KMS-11 (cell line): ENCODE results near the gene CRIM1.

Experiments
- H2AFZ ChIP-seq: fragments of 200-600 bp; sonication (generic); 2 replicates; pipeline ENCODE4 v1.6.1; 2016; ENCODE audit warnings: antibody characterized with exemption, mixed run types, low read depth
- H3K27ac ChIP-seq: fragments of 200-600 bp; sonication (generic); 2 replicates; pipeline ENCODE4 v1.6.1; 2016; ENCODE audit warnings: mild to moderate bottlenecking, mixed run types
- H3K27me3 ChIP-seq: fragments of 200-600 bp; sonication (generic); 2 replicates; pipeline ENCODE4 v1.6.1; 2017; ENCODE audit warnings: mild to moderate bottlenecking, low read depth, mixed run types, moderate library complexity; ENCODE audit not compliant: insufficient read depth
- H3K36me3 ChIP-seq: fragments of 200-600 bp; sonication (generic); 2 replicates; pipeline ENCODE4 v1.6.1; 2017; ENCODE audit warnings: mild to moderate bottlenecking, mixed run types; ENCODE audit not compliant: insufficient read depth
- H3K4me1 ChIP-seq: fragments of 200-600 bp; sonication (generic); 2 replicates; pipeline ENCODE4 v1.6.1; 2016; ENCODE audit warnings: mild to moderate bottlenecking, low read depth, mixed run types; ENCODE audit not compliant: poor library complexity, severe bottlenecking
- H3K4me2 ChIP-seq: fragments of 200-600 bp; sonication (generic); 2 replicates; pipeline ENCODE4 v1.7.0; 2016; ENCODE audit warnings: mild to moderate bottlenecking, mixed run types
- H3K4me3 ChIP-seq: fragments of 200-600 bp; sonication (generic); IDR thresholded peaks from 2 replicates; pipeline ENCODE4 v1.6.1; 2017; ENCODE audit warnings: low read depth, low read length, mixed read lengths; ENCODE audit not compliant: insufficient read depth
- H3K79me2 ChIP-seq: fragments of 200-600 bp; sonication (generic); 2 replicates; pipeline ENCODE4 v1.6.1; 2016; ENCODE audit warnings: low read depth, mixed run types; ENCODE audit not compliant: insufficient read depth
- H3K9ac ChIP-seq: fragments of 200-600 bp; sonication (generic); 2 replicates; pipeline ENCODE4 v1.6.1; 2016; ENCODE audit warnings: mild to moderate bottlenecking, mixed run types
- H4K20me1 ChIP-seq: fragments of 200-600 bp; sonication (generic); 2 replicates; pipeline ENCODE4 v1.6.1; 2016; ENCODE audit warnings: mild to moderate bottlenecking, mixed run types; ENCODE audit not compliant: insufficient read depth
- TF ChIP-seq, protein P1 (sequence below): fragments of 200-600 bp; sonication (generic); conservative IDR thresholded peaks from 2 replicates; pipeline ENCODE4 v1.6.1; 2017; ENCODE audit warnings: low read depth, mild to moderate bottlenecking, antibody characterized with exemption, low read length, moderate library complexity, mixed read lengths

CRIM1 gene

DNA sequence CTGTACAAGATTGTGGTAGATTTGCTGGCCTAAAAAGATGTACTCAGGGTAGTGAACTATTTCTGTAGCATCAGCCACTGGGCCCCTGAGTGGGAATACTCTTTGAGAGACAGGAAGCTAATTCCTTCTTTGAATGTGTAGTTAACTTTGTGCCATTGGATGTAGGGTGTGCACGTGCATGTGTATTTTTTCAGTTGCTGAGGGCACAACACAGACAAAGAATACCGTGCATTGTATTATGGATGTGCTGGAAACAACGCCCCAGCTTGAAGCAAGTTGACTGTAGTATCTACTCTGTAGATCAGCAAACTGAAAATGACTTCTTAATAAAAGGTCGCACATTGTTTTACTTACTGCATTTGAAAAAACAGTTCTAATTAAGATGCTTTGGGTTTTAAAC lies 14.1 kb downstream of the CRIM1 start:
- Histone ChIP-seq H3K9ac (no peak overlapping the region), H3K4me1 (peaks cover 17% of the 10 kb centered on the region), H3K4me3 (no peak overlapping the region), H2AFZ (no peak overlapping the region), H3K4me2 (no peak overlapping the region), H3K36me3 (no peaks in the 10 kb centered on the region), H3K79me2 (peaks cover 76% of the 10 kb centered on the region), H3K27me3 (no peaks in the 10 kb centered on the region), H4K20me1 (peaks cover 4% of the 10 kb centered on the region; the same call in 1 of the 2 replicates), H3K27ac (no peak overlapping the region)
- TF ChIP-seq, protein P1, sequence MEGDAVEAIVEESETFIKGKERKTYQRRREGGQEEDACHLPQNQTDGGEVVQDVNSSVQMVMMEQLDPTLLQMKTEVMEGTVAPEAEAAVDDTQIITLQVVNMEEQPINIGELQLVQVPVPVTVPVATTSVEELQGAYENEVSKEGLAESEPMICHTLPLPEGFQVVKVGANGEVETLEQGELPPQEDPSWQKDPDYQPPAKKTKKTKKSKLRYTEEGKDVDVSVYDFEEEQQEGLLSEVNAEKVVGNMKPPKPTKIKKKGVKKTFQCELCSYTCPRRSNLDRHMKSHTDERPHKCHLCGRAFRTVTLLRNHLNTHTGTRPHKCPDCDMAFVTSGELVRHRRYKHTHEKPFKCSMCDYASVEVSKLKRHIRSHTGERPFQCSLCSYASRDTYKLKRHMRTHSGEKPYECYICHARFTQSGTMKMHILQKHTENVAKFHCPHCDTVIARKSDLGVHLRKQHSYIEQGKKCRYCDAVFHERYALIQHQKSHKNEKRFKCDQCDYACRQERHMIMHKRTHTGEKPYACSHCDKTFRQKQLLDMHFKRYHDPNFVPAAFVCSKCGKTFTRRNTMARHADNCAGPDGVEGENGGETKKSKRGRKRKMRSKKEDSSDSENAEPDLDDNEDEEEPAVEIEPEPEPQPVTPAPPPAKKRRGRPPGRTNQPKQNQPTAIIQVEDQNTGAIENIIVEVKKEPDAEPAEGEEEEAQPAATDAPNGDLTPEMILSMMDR = no peak

DNA sequence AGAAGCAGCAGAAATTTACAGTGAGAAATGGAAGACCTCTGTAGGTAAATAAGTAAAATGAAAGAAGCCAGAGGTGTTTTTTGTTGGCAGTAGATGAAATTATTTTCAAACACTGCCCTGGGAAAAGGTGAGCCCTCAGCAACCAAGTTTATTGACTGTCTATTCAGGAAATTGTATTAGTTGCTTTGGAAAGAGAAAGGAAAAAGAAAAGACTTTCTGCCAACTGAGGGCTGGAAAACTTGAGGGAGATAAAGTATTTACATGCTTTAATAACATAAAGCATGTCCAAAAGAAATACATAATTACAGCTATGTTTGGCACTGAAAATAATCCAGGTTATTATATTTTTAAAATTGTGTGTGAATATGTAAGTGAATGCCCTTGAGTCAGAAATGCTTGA lies 14.7 kb downstream of the CRIM1 start:
- H3K79me2 ChIP-seq = peaks cover 77% of the 10 kb centered on the region; the same call in 1 of the 2 replicates

DNA sequence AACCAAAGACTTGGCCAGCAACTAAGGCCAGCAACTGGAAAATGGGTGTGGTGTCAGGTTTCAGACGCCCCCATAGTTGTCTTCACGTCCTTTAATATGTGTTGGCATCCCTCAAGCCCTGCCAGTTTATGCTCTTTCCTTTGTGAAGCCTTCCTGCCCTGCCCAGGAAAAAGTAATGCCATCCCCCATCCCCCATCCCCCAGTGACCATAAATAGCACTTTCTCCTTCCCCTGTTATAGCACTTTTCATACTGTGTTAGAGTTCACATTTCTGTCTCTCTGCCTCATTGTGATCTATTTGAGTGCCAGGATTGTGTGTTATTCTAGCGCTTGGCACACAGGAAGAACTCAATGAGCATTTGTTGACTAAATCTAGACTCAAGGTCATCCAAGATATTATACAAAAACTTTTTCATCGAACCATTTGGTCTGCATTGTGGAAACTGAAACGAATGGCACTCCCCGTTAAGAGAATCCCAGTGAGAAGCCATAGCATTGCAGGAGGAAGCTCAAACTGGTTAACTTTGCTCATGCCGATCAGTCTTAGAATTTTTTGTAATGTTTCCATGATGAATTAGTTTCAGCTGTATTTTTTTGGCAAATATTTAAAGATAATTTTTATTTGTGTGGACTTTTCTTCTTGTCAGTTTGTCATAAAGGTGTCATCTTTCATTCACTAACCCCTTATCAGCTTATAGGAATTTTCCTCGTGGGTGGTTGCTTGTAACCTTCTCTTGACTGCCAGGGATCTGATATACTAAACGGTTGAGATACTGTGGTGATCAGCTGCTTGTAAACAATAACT lies 15.7 kb downstream of the CRIM1 start:
- no peak overlapping the region for H3K9ac ChIP-seq
- no peak overlapping the region for H3K4me3 ChIP-seq

More for the DNA sequence above, 14.7 kb downstream of the CRIM1 start:
- Histone ChIP-seq H3K27ac (no peak overlapping the region), H3K27me3 (no peaks in the 10 kb centered on the region), H3K4me1 (peaks cover 17% of the 10 kb centered on the region), H3K4me3 (no peak overlapping the region), H3K9ac (no peak overlapping the region), H3K4me2 (no peak overlapping the region), H4K20me1 (peaks cover 4% of the 10 kb centered on the region; the same call in 1 of the 2 replicates), H2AFZ (no peak overlapping the region), H3K36me3 (no peaks in the 10 kb centered on the region)
- TF ChIP-seq, protein P1 = no peak

DNA sequence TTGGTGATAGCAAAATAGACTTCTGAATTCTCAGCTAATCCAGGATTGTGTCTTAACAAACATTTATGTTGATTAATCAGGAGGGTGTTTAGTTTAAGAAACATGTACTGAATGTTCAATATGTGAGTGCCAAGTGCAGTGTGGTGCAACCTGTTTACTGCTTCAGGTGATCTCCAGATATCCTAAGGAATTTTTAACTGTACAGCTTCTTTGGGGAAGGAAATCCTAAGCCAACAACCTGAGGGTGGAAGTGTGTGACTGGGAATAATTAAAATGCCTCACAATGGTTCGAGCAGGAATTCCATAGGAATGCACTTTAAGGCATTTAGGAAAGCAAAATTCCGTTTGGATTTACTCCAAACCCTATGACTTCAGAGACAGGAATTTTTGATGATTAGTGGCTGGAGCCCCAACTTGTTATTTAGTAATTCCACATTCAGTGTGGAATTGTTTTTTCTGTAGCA lies 16.4 kb downstream of the CRIM1 start:
- Histone ChIP-seq H3K36me3 (no peaks in the 10 kb centered on the region), H3K9ac (no peak overlapping the region), H3K27ac (no peak overlapping the region), H3K79me2 (peaks cover 66% of the 10 kb centered on the region; the same call in 1 of the 2 replicates), H3K27me3 (no peaks in the 10 kb centered on the region), H3K4me3 (no peak overlapping the region), H3K4me1 (peaks cover 5% of the 10 kb centered on the region), H2AFZ (no peak overlapping the region), H4K20me1 (no peaks in the 10 kb centered on the region), H3K4me2 (no peak overlapping the region)
- TF ChIP-seq, protein P1 = no peak

More for the DNA sequence above, 15.7 kb downstream of the CRIM1 start:
- Histone ChIP-seq H3K27me3 (no peaks in the 10 kb centered on the region), H3K79me2 (peaks cover 72% of the 10 kb centered on the region; the same call in 1 of the 2 replicates), H2AFZ (no peak overlapping the region), H3K4me1 (peaks cover 11% of the 10 kb centered on the region), H3K27ac (no peak overlapping the region), H4K20me1 (peaks cover 4% of the 10 kb centered on the region; the same call in 1 of the 2 replicates), H3K36me3 (no peaks in the 10 kb centered on the region), H3K4me2 (no peak overlapping the region)
- TF ChIP-seq, protein P1 = no peak
